Activated T-cell treated with anti-CD3 and anti-CD28 coated beads for 1 hour (primary cell): ENCODE data around the gene COL5A1.
"Not testable (repeated sequence)": the region's sequence is repeated elsewhere in the genome, so short reads cannot be mapped to it uniquely, and the experiment has no call there.

Experiments used
- DNase-seq: peaks from one replicate; pipeline ENCODE4 v3.0.0-alpha.2; 2020; ENCODE audit warnings: low read depth

The COL5A1 gene

DNA sequence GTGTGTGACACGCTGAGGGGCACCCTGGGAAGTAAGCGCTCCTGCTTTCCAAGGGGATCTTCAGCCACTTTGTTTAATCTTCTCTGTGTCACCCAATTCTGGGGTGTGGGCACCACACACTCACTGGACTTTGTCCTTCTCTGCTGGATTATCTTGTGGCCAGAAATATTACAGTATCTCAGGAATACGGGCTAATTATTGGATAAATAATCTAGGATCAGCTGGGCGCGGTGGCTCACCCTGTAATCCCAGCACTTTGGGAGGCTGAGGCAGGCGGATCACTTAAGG, 50.9 kb downstream of the COL5A1 start:
- no peak for DNase-seq

DNA sequence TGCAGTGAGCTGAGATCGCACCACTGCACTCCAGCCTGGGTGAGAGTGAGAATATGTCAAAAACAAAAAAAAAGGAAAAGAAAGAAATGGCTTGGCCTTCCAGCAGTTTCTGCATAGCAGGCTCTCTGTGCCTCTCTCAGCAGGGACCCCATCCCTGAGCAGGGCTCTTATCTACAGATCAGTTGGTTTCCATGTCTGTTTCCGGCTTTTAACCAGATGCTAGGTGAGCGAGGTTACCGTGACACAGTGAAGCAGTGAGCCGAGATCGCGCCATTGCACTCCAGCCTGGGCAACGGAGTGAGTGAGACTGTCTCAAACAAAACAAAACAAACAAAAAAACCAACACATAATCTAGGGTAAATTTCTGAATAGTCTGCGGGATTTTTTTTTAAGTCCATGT, 51.4 kb downstream of the COL5A1 start:
- no peak for DNase-seq

DNA sequence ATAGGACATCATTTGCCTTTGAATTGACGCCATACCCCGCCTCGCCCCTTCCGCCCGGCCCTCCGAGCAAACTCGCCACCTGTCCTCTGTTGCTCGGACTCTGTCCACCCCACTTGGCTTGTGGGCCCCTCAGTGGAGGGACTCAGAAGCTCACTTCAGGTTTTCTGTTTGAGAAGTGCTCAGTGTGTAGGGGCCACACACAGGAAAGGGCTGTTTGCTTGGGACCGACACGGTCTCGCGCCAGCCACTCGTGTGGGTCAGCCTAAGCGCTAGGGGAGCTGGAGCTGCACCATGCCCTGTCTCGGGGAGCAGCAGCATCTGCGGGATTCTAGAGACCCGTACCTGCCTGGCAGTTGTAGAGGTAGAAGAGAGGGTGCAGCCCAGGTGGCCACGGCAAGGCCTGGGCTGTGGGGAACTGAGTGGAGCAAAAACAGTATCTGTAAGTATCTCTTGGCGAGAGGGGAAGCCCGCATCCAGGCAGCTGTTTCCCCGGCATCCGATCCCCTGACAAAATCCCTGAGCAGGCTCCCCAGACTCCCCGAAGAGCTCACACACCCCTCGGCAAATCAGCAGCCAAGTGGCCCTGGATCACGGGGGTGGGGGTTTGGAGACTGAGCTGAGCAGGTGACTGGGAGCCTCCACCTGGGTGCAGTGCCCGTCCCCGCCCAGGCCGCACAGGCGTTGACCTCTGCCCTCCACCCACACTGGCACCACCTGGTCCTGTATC, 52.2 kb downstream of the COL5A1 start:
- no peak for DNase-seq

DNA sequence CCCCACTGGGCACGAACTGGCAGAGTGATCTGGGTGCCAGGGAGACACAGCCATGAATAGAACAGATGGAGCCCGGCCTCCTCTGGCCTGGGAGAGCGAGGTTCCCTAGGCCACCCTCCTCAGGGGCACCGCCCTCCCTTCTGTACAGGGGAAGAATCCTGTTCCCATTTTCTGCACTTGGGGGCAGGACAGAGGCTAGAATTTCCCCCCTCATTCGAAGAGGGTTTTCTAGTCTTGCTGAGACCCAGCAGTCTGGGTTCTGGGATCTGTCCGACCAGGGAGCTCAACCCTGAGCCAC, 52.7 kb downstream of the COL5A1 start:
- no peak for DNase-seq

DNA sequence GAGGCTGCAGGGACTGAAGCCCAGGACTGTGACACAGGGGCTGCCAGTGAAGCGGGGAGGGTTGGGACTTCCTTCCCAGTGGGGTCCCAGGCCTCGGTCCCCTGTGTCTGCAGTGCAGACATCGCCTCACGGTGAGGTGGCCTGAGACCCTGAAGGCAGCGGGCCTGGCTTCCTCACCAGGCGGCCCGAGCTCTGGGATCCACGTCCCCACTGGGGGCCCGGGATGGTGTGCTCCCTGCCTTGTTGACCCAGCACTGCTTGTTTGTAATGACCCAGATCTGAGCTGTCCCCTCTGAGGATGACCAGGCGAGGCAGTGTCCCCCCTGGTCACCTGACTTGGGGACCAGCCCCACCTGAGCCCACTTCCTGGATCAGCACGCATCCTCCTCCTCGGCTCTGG, 53.1 kb downstream of the COL5A1 start:
- DNase-seq, result no peak

DNA sequence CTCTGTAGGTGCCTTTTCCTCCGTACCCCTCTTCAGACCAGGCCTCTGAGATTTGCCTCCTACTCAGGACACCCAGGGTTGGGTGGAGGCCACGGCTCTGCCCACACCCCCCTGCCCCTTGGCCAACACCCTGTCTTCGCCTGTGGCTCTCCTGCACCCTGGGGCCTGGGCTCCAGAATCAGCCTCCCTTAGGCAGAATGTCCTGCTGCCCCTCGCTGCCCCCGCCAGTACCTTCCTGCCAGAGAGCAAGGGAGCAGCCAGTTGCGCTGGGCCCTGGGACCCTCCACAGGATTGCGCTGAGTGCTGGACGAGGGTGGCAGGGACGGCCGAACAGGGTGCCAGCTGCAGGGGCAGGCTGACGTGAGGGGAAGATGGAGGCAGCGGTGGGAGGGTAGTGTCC, 53.5 kb downstream of the COL5A1 start:
- no peak for DNase-seq

DNA sequence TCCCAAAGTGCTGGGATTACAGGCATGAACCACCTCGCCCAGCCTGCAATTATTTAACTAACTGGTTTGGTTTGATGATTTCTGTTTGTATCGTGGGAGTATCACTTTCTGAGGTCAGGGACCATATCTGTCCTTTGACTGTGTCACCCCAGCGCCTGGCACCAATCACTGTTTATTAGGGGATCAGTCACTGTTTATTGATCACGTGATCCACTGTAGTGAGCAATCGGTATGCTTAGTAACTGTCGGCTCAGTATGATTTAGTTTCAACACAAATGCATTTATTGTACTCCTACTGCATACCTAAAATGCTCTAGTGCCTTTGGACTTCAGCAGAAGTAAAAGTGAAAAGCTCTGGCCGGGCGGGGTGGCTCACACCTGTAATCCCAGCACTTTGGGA, 54.8 kb downstream of the COL5A1 start:
- no peak for DNase-seq

DNA sequence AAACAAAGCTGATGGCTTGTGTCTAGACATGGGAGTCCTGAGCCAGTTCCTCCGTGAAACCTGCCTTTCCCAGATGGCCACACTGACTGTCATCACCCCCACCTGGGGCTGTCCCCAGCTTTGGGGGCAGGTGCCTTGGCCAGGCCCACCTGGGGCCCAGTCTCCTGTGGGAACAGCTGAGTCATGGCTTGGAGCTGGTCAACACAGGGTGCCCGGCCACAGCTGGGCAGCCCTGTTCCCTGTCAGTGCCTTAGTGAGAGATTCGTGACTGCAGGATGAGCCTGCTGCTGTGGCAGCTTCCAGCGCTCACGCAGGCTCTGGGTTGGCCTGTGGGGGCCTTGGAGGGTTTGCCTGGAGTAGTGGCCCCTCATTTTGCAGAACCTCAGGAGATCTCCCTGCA, 56.5 kb downstream of the COL5A1 start:
- DNase-seq, result no peak

DNA sequence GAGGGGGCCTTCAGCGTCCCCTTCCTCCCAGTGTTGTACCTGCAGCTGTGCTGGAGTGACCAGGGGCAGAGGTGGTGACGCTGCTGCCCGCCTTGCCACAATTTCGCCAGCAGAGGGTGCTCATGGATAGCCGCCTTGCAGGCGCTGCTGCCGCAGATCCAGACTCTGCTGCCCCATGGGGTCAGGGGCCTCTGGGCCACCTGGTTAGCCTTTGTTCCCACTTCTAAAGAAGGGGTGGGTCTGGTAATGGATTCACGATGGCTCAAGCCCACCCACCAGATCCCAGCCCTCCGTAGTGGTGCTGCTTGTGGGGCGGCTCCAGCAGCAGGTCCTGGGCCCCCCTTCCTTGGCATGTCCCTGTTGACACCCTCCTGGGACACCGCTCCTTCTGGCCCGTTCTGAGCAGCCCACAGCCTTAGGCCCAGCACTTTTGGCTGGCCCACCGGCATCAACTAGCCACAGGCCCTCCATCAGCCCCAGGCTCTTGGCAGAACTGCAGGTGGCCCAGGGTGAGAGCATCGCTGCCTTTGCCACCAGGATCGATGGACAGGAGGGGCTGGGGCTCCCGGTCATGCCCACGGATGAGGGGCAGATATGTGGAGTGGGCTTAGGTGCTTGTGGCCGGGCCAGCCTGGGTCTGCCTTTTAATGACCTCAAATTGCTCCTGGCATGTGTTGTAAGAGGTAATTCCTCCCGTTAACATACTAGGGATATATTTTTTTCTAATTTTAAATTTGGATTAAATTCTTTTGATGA, 57.2 kb downstream of the COL5A1 start:
- DNase-seq, result peak; percentile 11

DNA sequence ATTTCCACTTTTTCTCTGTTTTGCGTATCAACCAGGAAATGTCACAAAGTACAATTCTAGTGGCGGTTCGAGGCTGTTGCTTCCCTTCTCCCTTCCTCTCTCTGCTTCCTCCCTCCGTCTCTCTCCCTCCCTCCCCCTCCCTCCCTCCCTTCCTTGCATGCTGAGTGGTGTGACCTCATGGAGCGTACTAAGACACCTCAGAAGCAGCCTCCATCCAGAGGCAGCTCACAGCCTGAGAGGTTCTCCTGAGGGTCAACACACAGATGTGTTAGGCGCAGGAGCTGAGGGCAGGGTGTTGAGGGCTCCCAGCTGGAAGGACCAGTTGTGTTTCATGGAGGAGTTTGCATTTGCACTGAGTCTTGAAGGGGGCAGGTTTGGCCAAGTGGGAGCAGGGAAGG, 57.7 kb downstream of the COL5A1 start:
- DNase-seq, result no peak

DNA sequence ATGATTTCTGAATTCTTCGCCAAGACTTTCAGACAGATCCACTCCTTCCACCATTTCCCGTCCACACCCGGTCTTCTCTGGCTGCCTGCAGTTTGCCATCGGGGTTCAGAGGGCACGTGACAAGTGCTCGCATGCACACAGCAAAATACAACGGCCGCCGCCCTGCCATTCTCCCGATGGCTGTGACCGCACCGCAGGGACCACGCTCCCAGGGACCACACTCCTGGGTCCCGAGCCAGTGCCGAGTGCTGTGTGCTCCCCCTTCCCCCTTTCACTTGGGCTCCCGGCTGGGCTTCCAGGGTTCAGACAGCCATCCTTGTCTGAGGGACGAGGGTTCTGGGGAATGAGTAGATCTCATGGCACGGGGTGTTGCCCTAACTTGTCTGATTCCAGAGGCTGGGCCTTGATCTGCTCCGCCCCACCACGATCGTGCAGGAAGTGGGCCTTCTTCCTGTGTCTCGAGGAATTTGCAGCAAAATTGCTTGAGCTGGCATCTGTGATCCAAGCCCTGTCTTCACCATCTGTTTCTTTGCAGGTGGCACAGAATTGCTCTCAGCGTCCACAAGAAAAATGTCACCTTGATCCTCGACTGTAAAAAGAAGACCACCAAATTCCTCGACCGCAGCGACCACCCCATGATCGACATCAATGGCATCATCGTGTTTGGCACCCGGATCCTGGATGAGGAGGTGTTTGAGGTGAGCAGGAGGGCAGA, 59.2 kb downstream of the COL5A1 start:
- no peak for DNase-seq

DNA sequence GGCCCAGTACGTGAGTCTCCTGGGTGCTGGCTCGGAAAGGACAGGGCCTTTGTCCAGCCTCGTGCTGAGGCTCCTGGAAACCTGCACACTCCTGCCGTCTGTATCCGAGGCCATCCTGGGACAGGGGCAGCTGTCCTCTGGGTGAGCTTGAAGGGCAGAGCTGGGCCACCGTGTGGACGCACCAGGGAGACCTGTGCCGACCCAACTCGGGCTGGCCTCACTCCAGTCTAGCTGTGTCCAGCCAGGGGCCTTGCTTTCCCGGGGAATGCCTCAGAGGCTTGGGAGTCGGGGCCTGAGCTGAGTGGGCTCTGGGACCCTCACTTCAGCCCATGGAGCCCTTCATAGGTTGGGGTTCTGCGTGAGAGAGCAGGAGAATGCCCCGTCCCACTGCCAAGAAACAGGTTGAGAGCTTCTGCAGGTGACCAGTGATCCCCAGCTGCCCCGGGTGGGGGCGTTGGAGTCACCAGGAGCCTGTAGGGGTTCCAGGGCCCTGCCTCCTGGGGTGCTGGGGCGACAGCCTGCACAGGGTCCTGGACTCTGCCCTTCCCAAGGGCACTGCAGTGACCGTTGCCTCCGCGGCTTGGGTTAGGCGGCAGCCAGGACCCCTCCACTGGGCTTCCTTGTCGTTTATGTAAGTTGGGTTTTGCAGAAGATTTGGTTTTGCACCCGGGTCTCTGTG, 60.1 kb downstream of the COL5A1 start:
- no peak for DNase-seq

DNA sequence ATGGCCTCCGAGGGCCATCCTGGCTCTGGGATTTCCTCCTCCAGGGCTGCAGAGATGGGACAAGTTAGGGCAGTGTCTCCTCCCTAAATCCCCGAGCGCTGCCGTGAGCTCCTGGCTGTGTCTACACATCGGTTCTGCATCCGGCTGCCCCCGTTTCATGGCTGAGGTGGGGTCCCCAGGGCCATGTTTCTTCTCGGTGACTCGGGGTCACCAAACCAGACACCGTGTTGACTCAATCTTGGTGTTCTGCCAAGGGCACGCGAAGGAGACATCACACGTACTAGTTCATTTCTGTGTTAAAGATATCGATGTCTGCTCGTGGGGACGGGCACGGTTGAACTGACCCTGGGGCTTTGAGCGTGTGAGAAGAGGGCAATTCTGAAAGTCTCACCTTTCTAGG, 60.7 kb downstream of the COL5A1 start:
- no peak for DNase-seq

DNA sequence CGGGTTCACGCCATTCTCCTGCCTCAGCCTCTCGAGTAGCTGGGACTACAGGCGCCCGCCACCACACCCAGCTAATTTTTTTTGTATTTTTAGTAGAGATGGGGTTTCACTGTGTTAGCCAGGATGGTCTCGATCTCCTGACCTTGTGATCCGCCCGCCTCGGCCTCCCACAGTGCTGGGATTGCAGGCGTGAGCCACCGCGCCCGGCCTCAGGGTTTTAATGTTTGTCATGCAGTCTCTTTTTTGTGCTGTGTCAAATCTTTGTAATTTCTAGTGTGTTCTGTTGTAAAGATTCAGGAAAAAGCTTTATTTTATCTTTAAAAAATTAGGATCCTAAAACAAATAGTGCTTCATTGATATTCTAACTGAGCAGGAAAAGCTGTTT, 62.1 kb downstream of the COL5A1 start:
- DNase-seq, result not testable (repeated sequence)

DNA sequence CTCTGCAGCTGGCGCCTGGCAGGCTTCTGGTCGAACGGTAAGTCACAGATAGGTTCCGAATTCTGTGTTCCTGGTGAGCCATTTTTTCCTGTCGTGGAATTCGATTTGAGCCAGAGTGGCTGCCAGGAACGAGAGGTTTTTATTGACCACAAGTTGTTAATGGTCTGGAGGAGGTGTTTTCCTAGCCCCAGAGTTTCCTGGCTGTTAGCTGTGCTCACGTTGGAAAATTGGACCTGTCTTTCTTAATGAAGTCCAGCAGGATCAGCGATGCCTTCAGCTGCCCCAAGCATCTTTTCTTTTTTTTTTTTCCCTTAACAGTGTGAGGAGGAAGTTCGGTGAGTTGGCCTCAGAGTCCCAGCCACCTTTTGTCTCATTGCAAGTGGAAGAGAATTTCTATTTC, 62.9 kb downstream of the COL5A1 start:
- DNase-seq, result no peak

DNA sequence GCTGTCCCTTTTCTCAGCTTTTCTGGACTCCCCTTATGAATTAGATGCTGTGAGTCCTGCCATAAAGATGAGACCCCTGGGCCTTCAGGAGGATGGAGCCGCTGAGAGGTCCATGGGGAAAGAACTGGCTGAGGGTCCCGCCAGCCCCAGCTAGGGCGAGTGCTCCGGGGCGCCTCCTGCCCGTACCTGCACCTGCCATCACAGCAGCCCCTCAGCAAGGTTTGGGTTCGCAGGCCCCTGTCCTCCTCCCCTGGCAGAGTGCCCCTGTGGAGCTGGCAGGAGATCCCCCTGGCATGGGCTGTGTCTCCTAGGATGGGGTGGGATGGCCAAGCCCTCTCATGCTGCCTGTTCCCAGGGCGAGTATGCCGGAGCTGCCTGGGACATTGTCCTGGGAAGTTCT, 64.2 kb downstream of the COL5A1 start:
- DNase-seq, result no peak

DNA sequence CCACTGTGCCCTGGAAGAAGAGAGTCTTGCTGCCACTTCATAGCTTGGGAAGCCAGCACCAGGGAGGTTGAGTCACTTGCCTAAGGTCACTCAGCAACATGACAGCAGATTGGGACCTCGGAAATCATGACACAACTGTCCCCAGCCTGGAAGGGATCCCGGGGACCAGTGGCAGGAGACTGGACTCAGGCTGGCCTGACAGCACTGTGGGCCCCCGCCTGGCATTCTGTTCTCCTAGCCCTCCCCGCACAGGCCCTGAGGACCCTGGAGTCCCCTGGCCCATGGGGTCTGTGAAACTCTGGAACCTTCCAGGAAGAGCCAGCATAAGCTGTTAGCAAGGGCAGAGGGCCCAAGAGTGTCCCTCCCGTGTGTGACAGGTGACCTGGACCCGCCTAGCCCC, 64.9 kb downstream of the COL5A1 start:
- no peak for DNase-seq

DNA sequence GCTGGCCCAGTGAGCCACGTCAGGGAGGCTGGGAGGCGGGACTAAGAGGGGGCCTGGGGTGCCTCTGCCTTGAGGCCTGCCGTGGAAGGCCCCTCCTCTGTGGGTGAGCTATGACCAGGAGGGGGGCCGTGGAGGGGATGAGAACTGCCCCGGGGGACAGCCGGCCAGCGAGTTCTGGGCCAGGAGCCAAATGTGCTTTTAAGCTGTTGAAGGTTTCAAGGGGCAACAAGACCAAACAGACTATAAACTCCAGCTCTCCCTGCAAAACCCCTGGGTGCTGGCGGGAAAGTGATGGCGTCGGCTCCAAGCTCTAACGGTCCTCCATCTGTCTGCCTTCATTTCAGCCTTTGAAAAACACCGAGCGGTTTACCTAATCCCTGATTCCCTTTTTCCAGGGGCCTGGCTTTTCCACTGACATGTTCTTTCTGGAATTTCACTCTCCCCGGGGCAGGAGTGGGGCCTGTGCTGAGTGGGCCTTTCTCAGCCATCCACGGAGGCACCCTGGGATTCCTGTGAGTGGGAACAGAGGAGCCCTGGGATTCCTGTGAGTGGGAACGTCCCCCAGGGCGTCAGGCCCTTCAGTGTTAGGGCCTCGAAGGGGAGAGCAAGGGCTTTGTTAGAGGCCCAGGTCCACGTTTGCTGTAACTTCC, 65.6 kb downstream of the COL5A1 start:
- DNase-seq, result no peak

DNA sequence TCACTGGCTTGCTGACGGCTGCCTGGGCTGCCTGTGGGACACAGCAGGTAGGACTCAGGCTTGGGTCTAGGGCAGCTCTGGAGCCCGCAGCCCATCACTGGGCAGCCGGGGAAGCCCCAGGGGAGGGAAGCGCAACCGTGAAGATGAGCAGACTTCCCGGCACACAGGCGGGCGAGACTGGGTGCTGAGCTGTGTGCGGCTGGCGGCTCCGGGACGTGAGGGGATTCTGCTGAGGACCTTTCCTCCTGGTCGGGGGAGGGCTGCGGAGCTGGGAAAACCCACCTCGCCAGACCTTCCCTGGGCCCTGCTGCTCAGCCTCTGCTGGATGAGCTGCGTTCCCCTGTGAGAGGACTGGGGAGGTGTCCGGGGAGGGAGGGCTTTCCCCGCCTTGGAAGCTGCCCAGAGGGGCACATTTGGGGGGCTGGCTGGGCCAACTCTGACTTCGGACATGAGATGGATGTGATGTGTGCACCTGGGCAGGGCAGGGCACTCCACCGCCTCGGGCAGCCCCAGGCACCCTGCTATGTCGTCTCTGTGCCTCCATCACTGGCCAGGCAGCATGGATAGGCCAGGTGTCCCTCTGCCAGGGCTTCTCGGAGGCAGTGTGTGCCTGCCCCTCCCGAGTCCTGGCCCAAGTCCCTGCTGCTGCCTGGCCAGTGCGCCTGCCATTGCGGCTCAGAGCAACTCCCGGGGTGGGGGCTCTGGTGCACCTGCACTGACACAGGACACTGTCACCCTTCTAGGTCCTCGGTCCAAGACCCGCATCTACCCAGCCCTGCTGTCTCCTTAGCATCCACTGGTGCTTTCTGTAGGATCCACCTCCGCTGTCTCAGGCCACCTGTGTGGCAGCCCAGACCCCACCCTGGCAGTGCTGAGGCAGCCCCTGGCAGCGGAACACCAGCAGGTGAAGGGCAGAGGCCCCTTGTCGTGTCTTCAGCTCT, 66.4 kb downstream of the COL5A1 start:
- DNase-seq, result no peak

DNA sequence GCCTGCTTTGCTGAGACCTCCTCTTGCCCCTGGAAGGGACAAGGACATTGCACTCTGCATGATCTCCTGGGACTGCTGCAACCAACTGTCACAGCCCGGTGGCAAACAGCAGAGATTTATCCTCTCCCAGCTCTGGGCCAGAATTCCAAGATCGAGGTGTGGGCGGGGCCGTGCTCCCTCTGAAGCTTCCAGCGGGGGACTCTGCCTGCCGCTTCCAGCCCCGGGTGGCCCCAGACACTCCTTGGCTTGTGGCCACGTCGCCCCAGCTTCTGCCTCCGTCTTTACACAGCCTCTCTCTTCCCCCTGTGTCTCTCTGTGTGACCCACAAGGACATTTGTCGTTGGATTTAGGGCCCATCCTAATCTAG, 67.1 kb downstream of the COL5A1 start:
- DNase-seq, result no peak

DNA sequence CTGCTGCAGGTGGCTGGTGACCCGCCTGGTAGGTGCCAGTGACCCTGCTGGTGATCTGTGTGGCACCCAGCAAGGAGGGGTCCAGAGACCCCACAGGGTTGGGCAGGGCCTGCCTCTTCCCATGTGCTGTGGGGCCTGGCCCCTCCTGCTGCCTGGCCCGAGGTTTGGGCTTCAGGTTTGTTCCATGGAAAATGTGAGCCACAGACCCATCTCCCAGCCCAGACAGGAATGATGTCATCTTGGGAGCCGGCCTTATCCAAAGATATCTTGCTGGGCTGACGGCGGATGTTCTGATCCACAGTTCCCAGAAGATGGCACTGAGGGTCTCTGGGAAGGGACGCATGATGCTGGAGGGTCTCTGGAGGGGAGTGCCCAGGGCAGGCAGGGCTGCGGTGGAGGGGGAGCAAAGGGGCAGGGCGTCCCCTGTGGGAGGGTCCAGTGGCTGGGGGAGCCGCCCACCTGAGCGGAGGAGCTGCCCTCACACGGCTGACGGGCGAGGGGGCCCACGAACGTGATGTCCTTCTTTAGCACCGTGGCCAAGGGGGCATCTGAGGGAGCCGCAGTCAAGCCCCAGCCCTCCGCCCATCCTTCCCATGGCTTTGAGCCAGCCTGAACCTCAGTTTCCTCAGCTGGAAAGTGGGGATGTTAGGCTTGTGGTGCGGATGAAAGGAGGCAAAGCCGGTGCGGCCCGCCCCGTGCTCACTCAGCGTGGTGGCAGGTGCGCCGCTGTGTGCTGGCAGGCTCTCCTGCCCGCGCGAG, 68.1 kb downstream of the COL5A1 start:
- no peak for DNase-seq
